ENCODE measurements around the gene OR7G2. TPM values are rescaled to one million over a fixed set of nuclear protein-coding genes. Genes with fewer than 3 reads are reported as not detected.

OR7G2 gene
- total RNA-seq, 1 experiment from 2014 or later: not detected

GRCh38 chr19:9144920-9145319, 37.6 kb upstream of the OR7G2 start:
- DNase-seq (ENCODE audit: low spot score): no peak
- H3K9me3 Mint-ChIP-seq: peaks cover 48% of the 10 kb centered on the region
- no peaks in the 10 kb centered on the region; the same call in 1 of the 2 replicates for H3K27me3 Mint-ChIP-seq (ENCODE audit: low read depth)
- peaks cover 24% of the 10 kb centered on the region for H3K4me1 Mint-ChIP-seq
- ChIA-PET CTCF (no interaction called here), POLR2A (no interaction called here)
- H3K36me3 Mint-ChIP-seq: peaks cover 65% of the 10 kb centered on the region
- H3K4me3 Mint-ChIP-seq: no peak overlapping the region
- ATAC-seq: no peak
- H3K27ac Mint-ChIP-seq: no peak overlapping the region
- no peak for TF ChIP-seq PREB (CRISPR knock-in tag; IDR thresholded peaks at IDR 0.05; ENCODE audit: borderline replicate concordance)
- TF ChIP-seq ZNF317 (CRISPR knock-in tag; IDR thresholded peaks at IDR 0.05; ENCODE audit: borderline replicate concordance, low read depth): peak; percentile 99
- no peak for TF ChIP-seq STAT6 (CRISPR knock-in tag; conservative IDR thresholded peaks at IDR 0.05; ENCODE audit: low read depth)

- Mint-ChIP-seq H3K27me3 (ENCODE audit: low read depth) (no peaks in the 10 kb centered on the region), H3K27ac (peak within 1 kb of the TSS; percentile 97), H3K36me3 (peaks cover 27% of the 10 kb centered on the region), H3K4me3 (peak within 1 kb of the TSS; percentile 99), H3K9me3 (peaks cover 22% of the 10 kb centered on the region), H3K4me1 (peaks cover 24% of the 10 kb centered on the region)
- ChIA-PET POLR2A (no interaction called here), CTCF (interaction anchor here (0.5 kb wide), 2 partner anchors 65 to 868 kb away, joined by 4 read pairs; no protein-coding TSS in a partner anchor)
- peak; percentile 91 for ATAC-seq
- TF ChIP-seq USF2 (CRISPR knock-in tag; IDR thresholded peaks at IDR 0.05): peak; percentile 51; the same call in 1 of the 2 replicates
- TF ChIP-seq GABPB1 (CRISPR knock-in tag; IDR thresholded peaks at IDR 0.05): 0 out of 2 replicates have a peak, but pooled peaks have one; percentile 55
- peak; percentile 71 for TF ChIP-seq MAX (CRISPR knock-in tag; IDR thresholded peaks at IDR 0.05)
- TF ChIP-seq RELA (CRISPR knock-in tag; IDR thresholded peaks at IDR 0.05; ENCODE audit: borderline replicate concordance): no peak
- no peak for TF ChIP-seq NFYB (CRISPR knock-in tag; conservative IDR thresholded peaks at IDR 0.05; ENCODE audit: low read depth)
- no peak for TF ChIP-seq IRF2 (CRISPR knock-in tag; IDR thresholded peaks at IDR 0.05; ENCODE audit: borderline replicate concordance, low read depth)
- TF ChIP-seq ZNF512 (CRISPR knock-in tag; IDR thresholded peaks at IDR 0.05; ENCODE audit: borderline replicate concordance): peak; percentile 42; the same call in 1 of the 2 replicates
- 0 out of 2 replicates have a peak, but pooled peaks have one; percentile 55 for TF ChIP-seq ZBTB43 (CRISPR knock-in tag; IDR thresholded peaks at IDR 0.05)
- TF ChIP-seq FOXP1 (CRISPR knock-in tag; IDR thresholded peaks at IDR 0.05; ENCODE audit: borderline replicate concordance): peak; percentile 54; the same call in 1 of the 2 replicates
- no peak for TF ChIP-seq ZNF263 (CRISPR knock-in tag; IDR thresholded peaks at IDR 0.05; ENCODE audit: low read depth)
- TF ChIP-seq USF1 (CRISPR knock-in tag; IDR thresholded peaks at IDR 0.05): no peak; the same call in 1 of the 2 replicates
- TF ChIP-seq SP1 (CRISPR knock-in tag; conservative IDR thresholded peaks at IDR 0.05): peak; percentile 67
- peak; percentile 87 for DNase-seq (ENCODE audit: low spot score)
Observed at GRCh38 chr19:9140159-9140874, 33.0 kb upstream of the OR7G2 start, which contains the start of gene ZNF317. Gene ZNF317 (plus strand): TSS chr19:9140397. CDS start chr19:9156017, 15,620 bp downstream.
